ENCODE data around the gene PCED1B. TPM values are rescaled to one million over a fixed set of nuclear protein-coding genes. Genes with fewer than 3 reads are reported as not detected.
A peak's percentile ranks its signal among the peaks of the same experiment; 100 is the strongest.

Gene PCED1B
- total RNA-seq (2021) = 3.3 and 3.8 TPM in 2 replicates
- long read RNA-seq, partial matches to known transcripts = 0 of 12 reads
- long read RNA-seq, other reads (novel, unspliced or antisense) = 9 of 12 reads

GRCh38 chr12:47079468-47079980 lies at the start of gene PCED1B, which contains the start of gene AMIGO2:
PCED1B (plus strand) TSS chr12:47079621; CDS start chr12:47235064, 155,443 bp downstream.
AMIGO2 (minus strand) TSS chr12:47079959; CDS start chr12:47079002, 957 bp downstream.
- no peak within 1 kb of the TSS for H4K91ac ChIP-seq (ENCODE audit: insufficient read length, low read depth, low read length)
- H3K27ac ChIP-seq (ENCODE audit: insufficient read length, low read depth, low read length) = no peak within 1 kb of the TSS
- H3K4me1 Mint-ChIP-seq = peaks cover 26 to 48% of the 10 kb centered on the region in 2 experiments
- no peaks in the 10 kb centered on the region for H3K79me1 ChIP-seq (ENCODE audit: insufficient read depth, low read depth, low read length, poor library complexity, severe bottlenecking)
- H4K5ac ChIP-seq (ENCODE audit: insufficient read length, low read depth, low read length) = no peak within 1 kb of the TSS
- H2BK15ac ChIP-seq (ENCODE audit: low read depth, low read length) = no peak within 1 kb of the TSS
- peak within 1 kb of the TSS; percentile 87 for H3K4me2 ChIP-seq (ENCODE audit: insufficient read depth, insufficient read length, low read length)
- no peaks in the 10 kb centered on the region for H4K20me1 ChIP-seq (ENCODE audit: control insufficient read depth, insufficient read depth, insufficient read length)
- H3T11ph ChIP-seq (ENCODE audit: low read length) = no peak within 1 kb of the TSS
- no peak within 1 kb of the TSS for H3K23ac ChIP-seq (ENCODE audit: insufficient read length, low read depth, low read length)
- no peak within 1 kb of the TSS for H4K8ac ChIP-seq (replicated peaks; ENCODE audit: insufficient read length, low read depth, low read length)
- DNase-seq = peak; percentile 74
- H3K27me3 ChIP-seq (ENCODE audit: insufficient read depth, low read length) = peaks cover 4% of the 10 kb centered on the region; the same call in 1 of the 2 replicates
- peaks cover 19% of the 10 kb centered on the region for H3K27me3 Mint-ChIP-seq (ENCODE audit: low read depth)
- H3K56ac ChIP-seq (ENCODE audit: insufficient read length, low read depth, low read length) = no peak within 1 kb of the TSS
- H3K14ac ChIP-seq (ENCODE audit: insufficient read depth, low read length) = no peak within 1 kb of the TSS
- H3K4ac ChIP-seq (ENCODE audit: low read depth, low read length) = no peak within 1 kb of the TSS
- H2BK12ac ChIP-seq (ENCODE audit: insufficient read length, low read depth, low read length) = no peak within 1 kb of the TSS
- no CpG with 5 or more reads among the region's 58 CpGs for WGBS (ENCODE audit: extremely low coverage, insufficient read length, low lambda C conversion rate)
- H3K27ac Mint-ChIP-seq = peak within 1 kb of the TSS in 2 of 3 experiments; percentile 13 to 71; a peak in 1 of 7 replicates
- H3K4me1 ChIP-seq (ENCODE audit: insufficient read depth, low read length) = no peaks in the 10 kb centered on the region; the same call in 1 of the 2 replicates
- H3K36me3 Mint-ChIP-seq (ENCODE audit: insufficient read depth in 1 of 3, low read depth in 3 of 3) = peaks cover 0 to 5% (median 2%) of the 10 kb centered on the region in 3 experiments; a peak in 3 of 7 replicates
- H3K9me3 ChIP-seq (ENCODE audit: control insufficient read depth, low read depth, low read length) = no peaks in the 10 kb centered on the region
- no peak within 1 kb of the TSS for H3K18ac ChIP-seq (ENCODE audit: insufficient read length, low read depth, low read length)
- peaks cover 13% of the 10 kb centered on the region for H3K23me2 ChIP-seq (ENCODE audit: insufficient read length, low read depth, low read length, poor library complexity, severe bottlenecking)
- TF ChIP-seq CTCF (conservative IDR thresholded peaks at IDR 0.05) = peak; percentile 36; the same call in 2 of the 3 replicates
- H3K9ac ChIP-seq (ENCODE audit: extremely low read depth, insufficient read length, low read length) = peak within 1 kb of the TSS; percentile 43
- no peak within 1 kb of the TSS for H2BK20ac ChIP-seq (ENCODE audit: low read depth, low read length, poor library complexity, severe bottlenecking)
- no peak within 1 kb of the TSS for H2BK120ac ChIP-seq (ENCODE audit: low read depth, low read length, poor library complexity, severe bottlenecking)
- no peaks in the 10 kb centered on the region for H3K79me2 ChIP-seq (ENCODE audit: insufficient read depth, low read length)
- H2AK5ac ChIP-seq (ENCODE audit: insufficient read length, low read length) = no peak within 1 kb of the TSS
- no peaks in the 10 kb centered on the region for H3K9me3 Mint-ChIP-seq
- peak within 1 kb of the TSS; percentile 82 to 84 for H3K4me3 Mint-ChIP-seq
- H2AFZ ChIP-seq (ENCODE audit: low read length) = peak within 1 kb of the TSS; percentile 34
- H2BK5ac ChIP-seq (ENCODE audit: insufficient read length, low read length) = no peak within 1 kb of the TSS
